AG04450 (cell line): ENCODE results near the gene USP17L13. TPM values are rescaled to one million over a fixed set of nuclear protein-coding genes. Genes with fewer than 3 reads are reported as not detected.
"Not testable (repeated sequence)": the region's sequence is repeated elsewhere in the genome, so short reads cannot be mapped to it uniquely, and the experiment has no call there.

Source experiments
- CTCF ChIA-PET: fragments of 300-600, 350-600 bp; formaldehyde crosslinking; extraction: SDS; loops from one replicate; lab custom pipeline; 2022; ENCODE audit warnings: antibody characterized with exemption, inconsistent platforms; lab: Charles Lee
- POLR2A ChIA-PET: fragments of 350-600 bp; formaldehyde crosslinking; extraction: SDS; loops from one replicate; lab custom pipeline; 2021; ENCODE audit warnings: antibody characterized with exemption, inconsistent platforms; lab: Yijun Ruan, JAX
- DNase-seq: peaks from one replicate; pipeline ENCODE4 v3.0.0-alpha.2; 2011; ENCODE audit warnings: low read depth, low spot score
- H3K27ac ChIP-seq: one replicate; pipeline ENCODE4 v1.5.1; 2012; ENCODE audit warnings: low read depth, low read length, control low read depth
- H3K27me3 ChIP-seq: one replicate; pipeline ENCODE4 v1.6.0; 2012; ENCODE audit warnings: low read length; ENCODE audit not compliant: control insufficient read depth, insufficient read depth
- H3K4me3 ChIP-seq: 2 replicates; pipeline ENCODE4 v1.5.1; 2011; ENCODE audit warnings: mild to moderate bottlenecking, low read depth, low read length, control low read depth
- H3K9me3 ChIP-seq: 2 replicates; pipeline ENCODE4 v1.5.1; 2012; ENCODE audit warnings: low read length; ENCODE audit not compliant: control insufficient read depth, insufficient read depth
- polyA minus RNA-seq: library from RNA; depleted of rRNA, polyadenylated mRNA; stranded (reverse); fragments of >200 nt; gene quantifications from 2 replicates; pipeline ENCODE4 v1.2.3, GENCODE V29; 2011; rRNA and poly(A)+ RNA removed
- polyA plus RNA-seq: library from polyadenylated mRNA; depleted of rRNA; stranded (reverse); fragments of >200 nt; gene quantifications from 2 replicates; pipeline ENCODE4 v1.2.3, GENCODE V29; 2011; rRNA removed

USP17L13 gene, protein sequence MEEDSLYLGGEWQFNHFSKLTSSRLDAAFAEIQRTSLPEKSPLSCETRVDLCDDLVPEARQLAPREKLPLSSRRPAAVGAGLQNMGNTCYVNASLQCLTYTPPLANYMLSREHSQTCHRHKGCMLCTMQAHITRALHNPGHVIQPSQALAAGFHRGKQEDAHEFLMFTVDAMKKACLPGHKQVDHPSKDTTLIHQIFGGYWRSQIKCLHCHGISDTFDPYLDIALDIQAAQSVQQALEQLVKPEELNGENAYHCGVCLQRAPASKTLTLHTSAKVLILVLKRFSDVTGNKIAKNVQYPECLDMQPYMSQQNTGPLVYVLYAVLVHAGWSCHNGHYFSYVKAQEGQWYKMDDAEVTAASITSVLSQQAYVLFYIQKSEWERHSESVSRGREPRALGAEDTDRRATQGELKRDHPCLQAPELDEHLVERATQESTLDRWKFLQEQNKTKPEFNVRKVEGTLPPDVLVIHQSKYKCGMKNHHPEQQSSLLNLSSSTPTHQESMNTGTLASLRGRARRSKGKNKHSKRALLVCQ
- polyA plus RNA-seq (not detected in 2 replicates), polyA minus RNA-seq (not detected in 2 replicates)

DNA sequence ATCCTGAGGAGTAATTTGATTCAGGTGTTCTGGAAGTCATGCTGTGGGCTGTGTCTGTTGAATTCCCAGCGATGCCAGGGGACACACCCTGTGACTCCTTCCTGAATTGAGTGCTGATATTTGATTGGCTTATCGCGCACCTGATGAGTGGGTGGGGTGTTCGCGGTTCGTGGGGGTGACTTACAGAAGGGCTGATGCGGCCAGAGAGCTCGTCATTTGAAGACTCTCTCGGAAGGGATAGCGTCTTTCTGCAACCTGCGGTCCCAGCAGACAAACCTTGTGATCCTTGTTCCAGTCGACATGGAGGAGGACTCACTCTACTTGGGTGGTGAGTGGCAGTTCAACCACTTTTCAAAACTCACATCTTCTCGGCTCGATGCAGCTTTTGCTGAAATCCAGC lies at the start of gene USP17L13:
USP17L13 (plus strand) TSS at position 301 of the 400 bp plus-strand sequence; CDS start at position 301, 0 bp downstream.
- H3K27ac ChIP-seq, DNase-seq, POLR2A ChIA-PET, CTCF ChIA-PET, H3K9me3 ChIP-seq, H3K27me3 ChIP-seq, H3K4me3 ChIP-seq: not testable (repeated sequence)

DNA sequence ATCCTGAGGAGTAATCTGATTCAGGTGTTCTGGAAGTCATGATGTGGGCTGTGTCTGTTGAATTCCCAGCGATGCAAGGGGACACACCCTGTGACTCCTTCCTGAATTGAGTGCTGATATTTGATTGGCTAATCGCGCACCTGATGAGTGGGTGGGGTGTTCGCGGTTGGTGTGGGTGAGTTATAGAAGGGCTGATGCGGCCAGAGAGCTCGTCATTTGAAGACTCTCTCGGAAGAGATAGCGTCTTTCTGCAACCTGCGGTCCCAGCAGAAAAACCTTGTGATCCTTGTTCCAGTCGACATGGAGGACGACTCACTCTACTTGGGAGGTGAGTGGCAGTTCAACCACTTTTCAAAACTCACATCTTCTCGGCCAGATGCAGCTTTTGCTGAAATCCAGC lies 14.3 kb upstream of the USP17L13 start, which contains the start of gene USP17L10:
USP17L10 (plus strand) TSS at position 301 of the 400 bp plus-strand sequence; CDS start at position 301, 0 bp downstream.
- H3K27me3 ChIP-seq, H3K27ac ChIP-seq, POLR2A ChIA-PET, H3K4me3 ChIP-seq, DNase-seq, H3K9me3 ChIP-seq, CTCF ChIA-PET: not testable (repeated sequence)

DNA sequence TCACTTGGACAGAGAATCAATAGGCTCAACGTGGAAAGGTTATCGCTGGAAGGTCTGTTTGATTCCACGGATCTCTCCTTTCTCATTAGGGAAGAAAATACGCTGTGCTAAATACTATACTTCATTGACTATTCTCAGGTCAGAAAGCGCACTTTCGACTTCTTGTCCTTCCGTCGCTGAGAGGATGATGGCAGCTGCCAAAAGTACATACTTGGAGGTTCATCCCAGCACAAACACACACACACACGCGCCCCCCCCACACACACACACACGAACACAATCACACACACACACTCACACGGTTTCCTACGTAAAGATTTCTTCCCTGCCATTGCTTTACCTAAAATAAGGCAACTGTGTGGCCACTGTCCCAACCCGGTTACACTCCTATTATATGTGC lies 10.0 kb upstream of the USP17L13 start:
- CTCF ChIA-PET, H3K27me3 ChIP-seq, H3K4me3 ChIP-seq, POLR2A ChIA-PET, H3K9me3 ChIP-seq, H3K27ac ChIP-seq, DNase-seq: not testable (repeated sequence)

DNA sequence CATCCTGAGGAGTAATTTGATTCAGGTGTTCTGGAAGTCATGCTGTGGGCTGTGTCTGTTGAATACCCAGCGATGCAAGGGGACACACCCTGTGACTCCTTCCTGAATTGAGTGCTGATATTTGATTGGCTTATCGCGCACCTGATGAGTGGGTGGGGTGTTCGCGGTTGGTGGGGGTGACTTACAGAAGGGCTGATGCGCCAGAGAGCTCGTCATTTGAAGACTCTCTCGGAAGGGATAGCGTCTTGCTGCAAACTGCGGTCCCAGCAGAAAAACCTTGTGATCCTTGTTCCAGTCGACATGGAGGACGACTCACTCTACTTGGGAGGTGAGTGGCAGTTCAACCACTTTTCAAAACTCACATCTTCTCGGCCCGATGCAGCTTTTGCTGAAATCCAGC lies 9.6 kb upstream of the USP17L13 start, which contains the start of gene USP17L11:
USP17L11 (plus strand) TSS at position 301 of the 400 bp plus-strand sequence; CDS start at position 301, 0 bp downstream.
- POLR2A ChIA-PET, H3K27me3 ChIP-seq, DNase-seq, H3K4me3 ChIP-seq, H3K9me3 ChIP-seq, H3K27ac ChIP-seq, CTCF ChIA-PET: not testable (repeated sequence)

DNA sequence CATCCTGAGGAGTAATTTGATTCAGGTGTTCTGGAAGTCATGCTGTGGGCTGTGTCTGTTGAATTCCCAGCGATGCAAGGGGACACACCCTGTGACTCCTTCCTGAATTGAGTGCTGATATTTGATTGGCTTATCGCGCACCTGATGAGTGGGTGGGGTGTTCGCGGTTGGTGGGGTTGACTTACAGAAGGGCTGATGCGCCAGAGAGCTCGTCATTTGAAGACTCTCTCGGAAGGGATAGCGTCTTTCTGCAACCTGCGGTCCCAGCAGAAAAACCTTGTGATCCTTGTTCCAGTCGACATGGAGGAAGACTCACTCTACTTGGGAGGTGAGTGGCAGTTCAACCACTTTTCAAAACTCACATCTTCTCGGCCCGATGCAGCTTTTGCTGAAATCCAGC lies 4.8 kb upstream of the USP17L13 start, which contains the start of gene USP17L12:
USP17L12 (plus strand) TSS at position 301 of the 400 bp plus-strand sequence; CDS start at position 301, 0 bp downstream.
- H3K27ac ChIP-seq, POLR2A ChIA-PET, H3K27me3 ChIP-seq, H3K4me3 ChIP-seq, DNase-seq, H3K9me3 ChIP-seq, CTCF ChIA-PET: not testable (repeated sequence)

DNA sequence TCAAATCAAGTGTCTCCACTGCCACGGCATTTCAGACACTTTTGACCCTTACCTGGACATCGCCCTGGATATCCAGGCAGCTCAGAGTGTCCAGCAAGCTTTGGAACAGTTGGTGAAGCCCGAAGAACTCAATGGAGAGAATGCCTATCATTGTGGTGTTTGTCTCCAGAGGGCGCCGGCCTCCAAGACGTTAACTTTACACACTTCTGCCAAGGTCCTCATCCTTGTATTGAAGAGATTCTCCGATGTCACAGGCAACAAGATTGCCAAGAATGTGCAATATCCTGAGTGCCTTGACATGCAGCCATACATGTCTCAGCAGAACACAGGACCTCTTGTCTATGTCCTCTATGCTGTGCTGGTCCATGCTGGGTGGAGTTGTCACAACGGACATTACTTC lies 5.6 kb downstream of the USP17L13 start:
- CTCF ChIA-PET, H3K9me3 ChIP-seq, H3K4me3 ChIP-seq, H3K27me3 ChIP-seq, H3K27ac ChIP-seq, DNase-seq, POLR2A ChIA-PET: not testable (repeated sequence)

DNA sequence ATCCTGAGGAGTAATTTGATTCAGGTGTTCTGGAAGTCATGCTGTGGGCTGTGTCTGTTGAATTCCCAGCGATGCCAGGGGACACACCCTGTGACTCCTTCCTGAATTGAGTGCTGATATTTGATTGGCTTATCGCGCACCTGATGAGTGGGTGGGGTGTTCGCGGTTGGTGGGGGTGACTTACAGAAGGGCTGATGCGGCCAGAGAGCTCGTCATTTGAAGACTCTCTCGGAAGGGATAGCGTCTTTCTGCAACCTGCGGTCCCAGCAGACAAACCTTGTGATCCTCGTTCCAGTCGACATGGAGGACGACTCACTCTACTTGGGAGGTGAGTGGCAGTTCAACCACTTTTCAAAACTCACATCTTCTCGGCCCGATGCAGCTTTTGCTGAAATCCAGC lies 9.4 kb downstream of the USP17L13 start, which contains the start of gene USP17L15:
USP17L15 (plus strand) TSS at position 301 of the 400 bp plus-strand sequence; CDS start at position 301, 0 bp downstream.
- POLR2A ChIA-PET, CTCF ChIA-PET, DNase-seq, H3K9me3 ChIP-seq, H3K27ac ChIP-seq, H3K27me3 ChIP-seq, H3K4me3 ChIP-seq: not testable (repeated sequence)

DNA sequence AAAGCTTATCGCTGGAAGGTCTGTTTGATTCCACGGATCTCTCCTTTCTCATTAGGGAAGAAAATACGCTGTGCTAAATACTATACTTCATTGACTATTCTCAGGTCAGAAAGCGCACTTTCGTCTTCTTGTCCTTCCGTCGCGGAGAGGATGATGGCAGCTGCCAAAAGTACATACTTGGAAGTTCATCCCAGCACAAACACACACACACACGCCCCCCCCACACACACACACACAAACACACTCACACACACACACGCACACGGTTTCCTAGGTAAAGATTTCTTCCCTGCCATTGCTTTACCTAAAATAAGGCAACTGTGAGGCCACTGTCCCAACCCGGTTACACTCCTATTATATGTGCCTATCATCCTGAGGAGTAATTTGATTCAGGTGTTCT lies 13.8 kb downstream of the USP17L13 start:
- H3K9me3 ChIP-seq, POLR2A ChIA-PET, H3K27me3 ChIP-seq, H3K27ac ChIP-seq, H3K4me3 ChIP-seq, DNase-seq, CTCF ChIA-PET: not testable (repeated sequence)

DNA sequence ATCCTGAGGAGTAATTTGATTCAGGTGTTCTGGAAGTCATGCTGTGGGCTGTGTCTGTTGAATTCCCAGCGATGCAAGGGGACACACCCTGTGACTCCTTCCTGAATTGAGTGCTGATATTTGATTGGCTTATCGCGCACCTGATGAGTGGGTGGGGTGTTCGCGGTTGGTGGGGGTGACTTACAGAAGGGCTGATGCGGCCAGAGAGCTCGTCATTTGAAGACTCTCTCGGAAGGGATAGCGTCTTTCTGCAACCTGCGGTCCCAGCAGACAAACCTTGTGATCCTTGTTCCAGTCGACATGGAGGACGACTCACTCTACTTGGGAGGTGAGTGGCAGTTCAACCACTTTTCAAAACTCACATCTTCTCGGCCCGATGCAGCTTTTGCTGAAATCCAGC lies 18.9 kb downstream of the USP17L13 start, which contains the start of gene USP17L17:
USP17L17 (plus strand) TSS at position 301 of the 400 bp plus-strand sequence; CDS start at position 301, 0 bp downstream.
- POLR2A ChIA-PET, H3K27ac ChIP-seq, H3K4me3 ChIP-seq, H3K27me3 ChIP-seq, DNase-seq, H3K9me3 ChIP-seq, CTCF ChIA-PET: not testable (repeated sequence)

DNA sequence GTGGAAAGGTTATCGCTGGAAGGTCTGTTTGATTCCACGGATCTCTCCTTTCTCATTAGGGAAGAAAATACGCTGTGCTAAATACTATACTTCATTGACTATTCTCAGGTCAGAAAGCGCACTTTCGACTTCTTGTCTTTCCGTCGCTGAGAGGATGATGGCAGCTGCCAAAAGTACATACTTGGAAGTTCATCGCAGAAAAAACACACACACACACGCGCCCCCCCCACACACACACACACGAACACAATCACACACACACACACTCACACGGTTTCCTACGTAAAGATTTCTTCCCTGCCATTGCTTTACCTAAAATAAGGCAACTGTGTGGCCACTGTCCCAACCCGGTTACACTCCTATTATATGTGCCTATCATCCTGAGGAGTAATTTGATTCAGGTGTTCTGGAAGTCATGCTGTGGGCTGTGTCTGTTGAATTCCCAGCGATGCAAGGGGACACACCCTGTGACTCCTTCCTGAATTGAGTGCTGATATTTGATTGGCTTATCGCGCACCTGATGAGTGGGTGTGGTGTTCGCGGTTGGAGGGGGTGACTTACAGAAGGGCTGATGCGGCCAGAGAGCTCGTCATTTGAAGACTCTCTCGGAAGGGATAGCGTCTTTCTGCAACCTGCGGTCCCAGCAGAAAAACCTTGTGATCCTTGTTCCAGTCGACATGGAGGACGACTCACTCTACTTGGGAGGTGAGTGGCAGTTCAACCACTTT lies 23.4 kb downstream of the USP17L13 start, which contains the start of gene USP17L18:
USP17L18 (plus strand) TSS at position 678 of the 728 bp plus-strand sequence; CDS start at position 678, 0 bp downstream.
- CTCF ChIA-PET, DNase-seq, H3K27me3 ChIP-seq, H3K4me3 ChIP-seq, H3K27ac ChIP-seq, H3K9me3 ChIP-seq, POLR2A ChIA-PET: not testable (repeated sequence)

DNA sequence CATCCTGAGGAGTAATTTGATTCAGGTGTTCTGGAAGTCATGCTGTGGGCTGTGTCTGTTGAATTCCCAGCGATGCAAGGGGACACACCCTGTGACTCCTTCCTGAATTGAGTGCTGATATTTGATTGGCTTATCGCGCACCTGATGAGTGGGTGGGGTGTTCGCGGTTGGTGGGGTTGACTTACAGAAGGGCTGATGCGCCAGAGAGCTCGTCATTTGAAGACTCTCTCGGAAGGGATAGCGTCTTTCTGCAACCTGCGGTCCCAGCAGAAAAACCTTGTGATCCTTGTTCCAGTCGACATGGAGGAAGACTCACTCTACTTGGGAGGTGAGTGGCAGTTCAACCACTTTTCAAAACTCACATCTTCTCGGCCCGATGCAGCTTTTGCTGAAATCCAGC lies 28.4 kb downstream of the USP17L13 start, which contains the start of gene USP17L19:
USP17L19 (plus strand) TSS at position 301 of the 400 bp plus-strand sequence; CDS start at position 301, 0 bp downstream.
- CTCF ChIA-PET, result not testable (repeated sequence)

More for the DNA sequence above, 28.4 kb downstream of the USP17L13 start, which contains the start of gene USP17L19:
- H3K27me3 ChIP-seq, POLR2A ChIA-PET, DNase-seq, H3K4me3 ChIP-seq, H3K9me3 ChIP-seq, H3K27ac ChIP-seq: not testable (repeated sequence)
